ENCODE data around the gene CCDC24.

Gene CCDC24

DNA sequence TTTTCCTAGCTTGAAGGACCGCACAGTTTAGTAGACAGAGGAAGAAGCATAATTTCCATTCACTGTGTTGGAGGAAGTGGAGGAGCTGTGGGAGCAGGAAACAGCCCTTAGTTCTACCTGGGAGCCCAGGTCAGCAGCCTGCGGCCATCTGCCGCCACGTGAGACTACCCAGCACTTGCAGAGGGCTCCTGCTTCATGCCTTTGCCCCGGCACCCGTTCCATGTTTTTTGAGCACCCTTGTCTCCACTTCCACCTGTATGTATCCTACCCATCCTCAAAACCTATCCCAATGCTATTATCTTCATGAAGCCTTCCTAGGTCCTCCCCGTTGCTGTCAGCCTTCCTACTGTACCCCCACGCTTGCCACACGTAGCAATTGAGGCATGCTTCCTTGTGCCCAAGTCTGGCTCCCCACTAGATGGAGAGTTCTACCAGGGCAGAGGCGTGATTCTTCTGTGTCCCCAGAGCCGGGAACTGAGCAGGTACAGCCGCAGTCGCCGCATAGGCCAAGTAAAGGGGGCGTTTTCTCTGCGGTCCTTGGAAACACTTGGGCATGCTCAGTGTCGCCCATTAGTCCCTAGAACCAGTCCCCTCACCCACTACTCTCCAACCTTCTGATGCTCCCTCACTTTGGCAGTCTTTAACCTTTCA, 38.0 kb downstream of the CCDC24 start:
- DNase-seq, result no peak

DNA sequence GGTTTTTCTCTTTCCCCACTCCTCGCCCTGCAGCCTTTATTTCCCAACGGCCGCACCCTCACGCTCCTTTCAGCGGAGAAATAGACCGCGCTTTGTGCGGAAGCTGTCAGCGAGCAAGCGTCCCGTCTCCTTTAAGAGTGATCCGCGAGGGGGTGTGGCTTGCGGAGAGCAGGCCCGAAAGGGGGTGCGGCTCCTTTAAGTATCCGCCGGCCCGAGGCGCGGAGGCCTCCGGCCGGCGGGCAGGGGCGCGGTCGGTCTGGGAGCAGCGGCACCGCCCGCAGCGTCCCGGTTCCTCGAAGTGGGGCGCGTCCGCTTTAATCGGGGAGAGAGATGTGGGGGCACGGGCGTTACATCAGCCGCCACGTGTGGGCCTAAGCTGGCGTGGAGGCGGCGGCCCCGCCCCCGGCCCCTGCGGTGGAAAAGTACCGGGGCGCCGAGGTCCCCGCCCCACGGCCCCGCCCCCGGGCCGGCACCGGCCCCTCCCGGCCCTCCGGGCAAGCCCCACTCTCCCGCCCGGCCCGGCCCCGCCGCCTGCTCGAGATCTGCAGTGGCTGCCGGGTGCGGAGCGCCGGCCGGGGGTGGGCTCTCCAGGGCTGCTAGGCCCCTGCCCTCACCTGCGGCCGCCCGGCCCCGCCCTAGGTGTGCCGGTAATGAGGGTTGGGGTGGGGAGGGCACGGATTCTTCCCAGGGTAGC, 38.7 kb downstream of the CCDC24 start:
- DNase-seq, result peak; percentile 92

DNA sequence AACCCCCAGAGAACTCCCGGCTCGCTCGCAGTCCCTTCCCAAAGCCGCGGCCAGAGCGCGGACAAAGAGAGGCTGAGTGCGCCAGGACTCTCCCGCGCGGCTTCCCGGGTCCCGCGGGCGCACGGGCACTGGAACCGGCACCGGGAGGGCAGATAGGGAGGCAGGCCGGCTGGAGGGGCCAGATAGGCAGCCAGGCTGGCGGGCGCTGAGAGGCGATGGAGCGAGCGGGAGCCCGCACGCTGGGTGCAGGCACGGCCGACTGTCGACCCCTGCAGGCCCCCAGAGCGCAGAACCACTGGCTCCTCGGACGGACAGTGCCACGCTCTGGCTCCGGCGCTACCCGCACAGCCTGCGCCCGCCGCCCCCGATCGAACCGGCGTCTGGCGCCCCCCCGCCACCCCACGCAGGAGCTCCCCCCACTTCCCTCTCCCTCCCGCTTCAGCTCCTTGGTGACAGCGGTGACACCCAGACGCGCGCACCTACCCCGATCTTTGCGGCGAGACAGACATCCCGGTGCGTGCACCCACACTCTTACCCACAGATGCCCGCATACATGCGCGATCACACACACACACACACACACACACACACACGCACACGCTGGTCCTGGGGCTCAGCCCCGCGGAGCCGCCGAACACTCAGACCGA, 39.3 kb downstream of the CCDC24 start:
- DNase-seq, result peak; percentile 60

DNA sequence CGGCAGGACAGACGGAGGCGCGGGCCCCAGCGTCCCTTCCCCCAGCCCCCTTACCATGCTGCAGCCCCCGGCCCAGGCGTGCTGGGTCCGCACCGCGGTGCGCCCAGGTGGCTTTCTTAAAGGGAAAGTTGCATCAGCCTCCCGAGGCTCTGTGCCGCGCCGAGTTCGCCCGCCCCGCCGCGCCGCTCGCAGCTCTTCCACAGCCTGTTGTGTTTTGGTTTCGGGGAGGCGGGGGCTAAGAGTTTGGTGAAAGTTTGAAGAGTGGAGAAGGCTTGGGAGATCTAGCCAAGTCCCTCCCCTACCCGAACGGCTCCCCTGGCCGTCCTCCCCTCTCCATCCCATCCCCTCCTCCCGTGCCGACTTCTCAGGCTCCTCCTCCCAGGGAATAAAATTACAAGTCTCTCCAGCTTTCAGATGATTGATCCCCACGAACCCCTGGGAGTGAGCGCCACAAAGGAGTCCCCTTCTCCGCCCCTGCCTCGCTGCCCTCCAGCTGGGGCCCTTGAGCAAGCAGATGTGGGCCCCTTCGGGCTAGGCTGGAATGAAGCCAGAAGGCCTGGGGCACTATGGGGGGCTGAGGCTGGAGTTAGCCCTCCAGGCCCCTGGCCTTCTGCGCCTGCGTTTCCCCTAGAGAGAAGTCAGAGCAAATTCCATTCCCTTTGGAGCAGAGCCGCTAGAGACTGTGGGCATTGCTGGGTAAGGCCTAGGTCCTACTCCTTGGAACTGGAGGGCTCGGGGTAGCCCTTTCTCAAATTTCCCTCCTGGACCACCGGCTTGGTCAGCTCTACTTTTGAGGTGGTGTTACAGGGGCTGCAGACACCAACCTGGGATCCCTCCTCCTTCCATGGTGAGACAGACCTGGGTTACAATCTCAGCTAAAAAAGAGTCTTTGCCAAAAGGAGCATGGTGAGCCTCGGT, 40.1 kb downstream of the CCDC24 start, which contains the start of gene SLC6A9:
TSS of gene SLC6A9 (minus strand) at position 211 of the 918 bp plus-strand sequence. CDS start 7,185 bp downstream, outside the sequence.
- peak; percentile 65 for DNase-seq

DNA sequence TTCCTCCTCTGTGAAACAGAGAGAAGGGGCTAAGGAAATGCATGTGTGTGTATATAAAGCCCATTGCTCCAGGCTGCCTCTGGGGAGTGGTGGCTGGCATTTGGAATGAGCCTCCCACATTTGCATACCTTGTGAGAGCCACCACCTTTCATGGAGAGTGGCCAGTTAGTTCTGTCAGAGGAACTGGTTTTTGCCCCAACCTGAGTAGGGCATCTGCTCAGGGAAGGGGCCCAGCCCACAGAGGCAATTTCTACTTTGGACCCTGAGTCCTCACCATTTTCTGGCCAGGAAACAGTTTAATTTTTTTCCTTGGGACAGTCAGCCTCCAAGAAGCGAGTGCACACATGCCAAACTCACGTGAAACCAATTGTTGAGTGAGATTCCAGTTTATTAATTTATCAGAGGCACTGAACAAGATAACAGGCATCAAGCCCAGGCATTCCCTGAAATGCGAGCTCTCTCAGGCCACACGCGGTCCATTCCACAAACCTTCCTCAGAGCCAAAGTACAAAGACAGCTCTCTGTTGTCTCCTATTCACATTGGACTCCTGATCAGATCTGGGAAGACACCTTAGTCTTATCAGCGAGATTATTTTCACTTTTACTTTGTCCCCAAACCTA, 40.9 kb downstream of the CCDC24 start:
- no peak for DNase-seq

DNA sequence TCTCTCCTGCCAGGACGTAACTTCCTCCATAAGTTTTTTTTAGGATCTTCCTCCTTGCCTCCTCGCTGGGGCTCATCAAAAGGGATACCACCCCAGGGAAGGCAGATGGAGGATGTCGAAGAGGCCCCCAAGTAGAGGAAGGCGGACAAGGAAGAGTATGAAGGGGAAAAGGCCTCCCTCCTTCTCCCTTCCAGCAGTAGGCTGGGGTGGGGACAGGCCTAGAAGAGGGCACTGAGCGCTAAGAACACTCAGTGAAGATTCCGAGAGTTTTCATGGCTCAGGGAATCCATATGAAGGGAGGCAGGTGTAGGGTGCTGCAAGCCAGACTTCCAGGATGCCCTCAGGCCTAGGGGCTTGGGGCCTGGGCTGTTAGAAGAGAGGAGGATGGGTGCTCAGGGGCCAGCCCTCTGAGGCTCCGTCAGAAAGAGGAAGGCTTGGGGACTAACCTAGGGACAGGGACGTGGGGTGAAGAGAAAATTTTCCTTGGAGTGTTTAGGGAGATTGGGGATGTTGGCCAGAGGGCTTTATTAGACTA, 41.7 kb downstream of the CCDC24 start:
- no peak for DNase-seq

DNA sequence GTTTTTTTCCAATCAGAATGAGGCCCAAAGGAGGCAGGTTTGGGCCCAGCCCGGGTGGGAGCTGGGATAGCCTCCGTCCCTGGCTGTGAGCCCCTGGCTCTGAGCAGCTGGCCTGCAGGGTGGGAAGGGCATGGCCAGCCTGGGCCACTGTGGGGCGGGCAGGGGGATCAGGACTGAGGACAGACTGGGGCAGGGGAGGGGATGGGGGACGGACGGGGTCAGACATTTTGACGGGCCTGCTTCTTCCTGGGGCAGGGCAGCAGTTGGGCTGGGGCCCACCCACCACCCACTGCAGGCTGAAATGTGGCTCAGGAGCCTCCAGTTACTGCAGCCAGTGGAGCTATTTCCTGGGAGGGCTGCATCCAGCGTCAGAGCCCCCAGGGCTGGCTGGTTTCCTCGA, 42.4 kb downstream of the CCDC24 start:
- DNase-seq, result no peak

DNA sequence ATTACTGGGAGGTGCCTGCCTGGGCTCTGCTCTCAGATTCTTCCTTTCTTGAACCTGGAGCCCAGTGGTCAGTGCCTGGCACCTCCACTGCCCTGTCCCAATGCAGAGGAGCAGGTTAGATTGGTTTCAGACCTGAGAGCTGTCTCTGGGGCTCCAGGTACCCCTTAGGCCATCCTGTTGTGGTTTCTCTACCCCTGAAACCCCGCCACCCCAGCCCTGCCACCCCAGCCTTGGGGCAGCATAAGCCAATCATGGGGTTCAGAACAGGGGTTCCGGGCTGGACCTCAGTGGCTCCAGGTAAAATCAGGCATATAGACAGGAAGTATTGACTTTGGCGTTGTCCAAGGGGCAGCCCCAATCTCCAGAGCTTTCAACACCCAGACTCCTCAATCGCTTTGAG, 43.0 kb downstream of the CCDC24 start:
- no peak for DNase-seq

DNA sequence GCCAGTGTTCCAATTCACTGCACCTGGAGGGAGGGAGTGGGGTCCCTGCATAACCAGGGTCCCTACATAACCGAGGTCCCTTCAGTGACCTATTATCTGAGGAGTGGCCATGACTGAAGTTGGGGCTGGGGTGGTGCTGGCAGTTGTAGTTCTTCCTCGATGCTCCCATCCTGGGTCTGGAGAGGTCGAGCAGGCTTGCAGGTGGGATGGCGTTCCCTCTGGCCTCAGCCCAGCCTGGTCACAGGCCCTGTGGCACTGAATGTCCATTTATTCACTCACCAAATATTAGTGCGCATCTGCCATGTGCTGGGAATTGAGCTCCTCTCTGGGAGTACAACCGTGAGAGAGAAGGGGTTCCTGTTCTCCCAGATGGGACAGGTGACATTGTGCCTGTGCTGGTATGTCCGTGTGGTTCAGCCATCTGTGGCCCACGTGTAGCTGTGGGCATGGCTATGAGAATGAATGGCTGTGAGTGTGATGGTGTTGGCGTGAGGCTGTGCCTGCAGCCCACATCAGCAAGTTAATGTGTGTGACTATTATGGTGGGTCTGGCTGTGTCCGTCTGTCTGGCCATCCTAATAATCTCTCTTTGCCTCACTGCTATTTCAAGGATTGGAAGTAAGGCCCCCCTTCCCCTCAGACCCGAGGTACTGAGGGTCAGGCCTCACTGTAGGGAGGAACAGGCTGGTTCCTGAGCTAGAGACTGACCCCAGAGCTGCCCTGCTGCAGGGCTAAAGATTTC, 43.7 kb downstream of the CCDC24 start:
- DNase-seq, result no peak

DNA sequence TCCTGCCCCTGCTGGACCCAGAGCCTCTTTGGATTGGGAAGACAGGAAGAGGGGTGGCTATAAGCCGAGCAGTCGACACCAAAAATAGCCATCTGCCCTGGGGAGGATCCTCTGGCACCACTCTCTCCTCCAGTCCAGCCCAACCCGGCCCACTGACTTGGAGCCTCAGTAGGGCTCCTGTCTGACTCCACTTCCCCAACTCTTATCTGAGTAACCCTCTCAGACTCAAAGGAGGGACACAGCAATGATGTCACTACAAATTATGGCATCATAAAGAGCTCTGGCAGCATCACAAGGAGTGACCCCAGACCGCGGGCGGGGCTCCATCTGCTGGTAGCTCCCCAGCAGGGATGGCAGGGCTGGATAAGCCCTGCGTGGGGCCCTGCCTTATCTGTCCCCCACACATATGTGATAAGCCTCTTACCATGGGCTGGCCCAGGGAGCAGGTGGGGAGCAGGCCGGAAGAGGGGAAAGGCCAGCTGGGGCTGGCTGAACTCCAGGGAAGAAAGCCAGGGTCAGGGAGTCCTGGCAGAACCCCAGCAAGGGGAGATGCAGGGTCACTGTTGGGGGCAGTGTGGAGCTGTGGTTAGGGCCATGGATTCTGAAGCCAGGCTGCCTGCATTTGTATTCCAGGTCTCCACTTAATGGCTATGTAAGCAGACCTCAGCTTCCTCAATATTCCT, 44.5 kb downstream of the CCDC24 start:
- DNase-seq, result no peak

DNA sequence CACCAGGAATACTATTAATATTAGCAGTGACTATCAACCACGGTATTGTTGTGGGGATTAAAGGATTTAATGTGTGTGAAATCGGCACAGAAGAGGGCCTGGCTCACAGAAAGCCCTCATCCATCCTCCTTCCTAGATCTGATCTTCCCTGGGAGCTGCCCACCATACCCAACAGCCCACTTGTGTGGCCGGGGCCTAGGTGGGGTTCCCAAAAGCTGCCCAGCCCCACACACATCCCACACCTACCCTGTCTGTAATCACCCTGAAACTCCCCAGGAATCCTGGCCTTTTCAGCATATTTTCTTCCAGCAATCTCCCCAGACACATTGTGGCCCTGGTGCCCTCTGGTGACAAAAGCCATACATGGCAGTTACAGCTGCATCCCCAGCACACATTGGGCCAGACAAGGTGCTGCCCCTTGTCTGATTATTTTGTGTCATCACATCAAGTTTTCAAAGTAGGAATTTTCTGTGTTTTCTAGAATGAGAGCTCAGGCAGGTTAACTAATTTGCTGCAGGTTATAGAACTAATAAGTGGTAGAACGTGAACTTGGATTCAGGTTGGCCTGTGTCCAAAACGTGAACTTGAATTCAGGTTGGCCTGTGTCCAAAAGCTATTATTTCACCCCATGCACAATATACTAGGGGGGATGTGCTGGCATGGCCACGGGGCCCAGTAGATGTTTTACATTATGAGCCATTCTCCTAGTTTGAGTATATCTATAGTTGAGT, 45.2 kb downstream of the CCDC24 start:
- peak; percentile 78 for DNase-seq

DNA sequence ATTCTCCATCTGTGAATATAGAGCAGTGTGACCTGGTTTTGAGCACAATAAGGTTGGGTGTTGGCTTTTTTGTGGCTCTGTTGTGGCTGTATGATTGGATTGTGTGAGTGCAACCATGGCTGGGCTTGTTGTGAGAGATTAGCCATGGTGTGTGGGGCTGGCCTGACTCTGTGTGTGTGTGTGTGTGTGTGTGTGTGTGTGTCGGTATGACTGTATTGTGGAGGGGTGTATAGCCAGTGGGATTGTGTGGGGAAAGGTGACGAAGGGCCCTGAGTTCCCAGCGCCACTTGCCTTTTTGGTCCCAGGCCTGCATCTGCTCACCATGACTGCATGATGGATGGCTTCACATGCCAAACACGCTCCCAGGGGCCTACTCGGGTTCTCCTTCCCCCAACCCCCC, 45.8 kb downstream of the CCDC24 start:
- no peak for DNase-seq

DNA sequence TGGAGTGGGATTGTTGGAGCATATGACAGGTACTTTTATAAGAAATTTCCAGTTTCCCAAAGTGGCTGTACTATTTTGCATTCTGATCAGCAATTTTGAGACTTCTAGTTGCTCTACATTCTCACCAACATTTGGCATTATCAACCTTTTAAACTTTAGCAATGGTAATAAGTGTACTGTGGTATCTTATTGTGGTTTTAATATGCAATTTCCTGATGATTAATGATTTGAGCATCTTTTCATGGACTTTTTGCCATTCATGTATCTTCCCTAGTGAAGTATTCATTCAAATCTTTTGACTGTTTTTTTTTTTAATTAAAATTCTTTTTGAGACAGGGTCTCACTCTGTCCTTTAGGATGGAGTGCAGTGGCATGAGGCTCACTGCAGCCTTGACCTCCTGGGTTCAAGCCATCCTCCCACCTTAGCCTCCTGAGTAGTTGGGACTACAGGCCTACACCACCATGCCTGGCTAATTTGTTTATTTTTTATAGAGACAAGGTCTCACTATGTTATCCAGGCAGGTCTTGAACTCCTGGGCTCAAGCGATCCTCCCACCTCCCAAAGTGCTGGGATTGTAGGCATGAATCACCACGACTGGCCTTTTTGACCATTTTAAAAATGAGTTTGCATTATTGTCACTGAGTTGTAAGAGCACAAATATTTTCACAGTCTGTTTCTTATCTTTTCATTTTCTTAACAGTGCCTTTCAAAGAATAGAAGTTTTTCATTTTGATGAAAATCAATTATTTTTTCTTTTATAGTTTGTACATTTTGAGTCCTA, 47.7 kb downstream of the CCDC24 start:
- no peak for DNase-seq

DNA sequence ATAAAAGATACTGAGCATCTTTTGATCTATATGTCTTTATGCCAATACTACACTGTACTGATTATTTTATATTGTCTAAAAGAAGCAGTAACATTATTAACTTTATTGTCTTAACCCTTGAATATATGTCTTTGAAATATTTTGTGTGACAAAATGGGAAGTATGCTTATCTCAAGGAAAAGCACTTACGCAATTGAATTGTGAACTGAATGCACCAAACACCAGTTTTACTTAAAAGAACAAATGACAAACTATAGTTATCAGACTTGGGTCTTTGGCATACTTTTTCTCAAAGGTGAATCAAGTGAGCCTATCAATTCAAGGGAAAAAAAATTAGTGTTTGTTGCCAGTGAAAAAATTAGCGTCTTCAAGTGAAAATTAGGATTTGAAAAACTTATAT, 49.0 kb downstream of the CCDC24 start:
- DNase-seq, result no peak

DNA sequence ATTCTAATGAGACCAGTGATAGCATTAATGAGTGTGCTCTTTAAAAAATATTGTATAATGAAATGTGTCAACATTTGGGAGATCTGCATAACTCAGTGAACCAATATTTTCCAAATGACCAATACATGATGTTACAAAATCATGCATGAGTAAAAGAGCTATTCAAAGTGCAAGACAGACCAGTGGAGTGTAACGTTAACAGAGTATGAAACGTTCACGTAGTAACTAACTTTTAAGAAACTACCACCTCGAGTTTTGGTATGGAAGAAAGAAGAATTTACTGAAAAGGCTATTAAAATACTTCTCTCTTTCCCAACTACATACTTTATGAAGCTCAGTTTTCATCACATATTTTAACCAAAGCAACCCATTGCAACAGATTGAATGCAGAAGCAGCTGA, 49.4 kb downstream of the CCDC24 start:
- DNase-seq, result no peak

DNA sequence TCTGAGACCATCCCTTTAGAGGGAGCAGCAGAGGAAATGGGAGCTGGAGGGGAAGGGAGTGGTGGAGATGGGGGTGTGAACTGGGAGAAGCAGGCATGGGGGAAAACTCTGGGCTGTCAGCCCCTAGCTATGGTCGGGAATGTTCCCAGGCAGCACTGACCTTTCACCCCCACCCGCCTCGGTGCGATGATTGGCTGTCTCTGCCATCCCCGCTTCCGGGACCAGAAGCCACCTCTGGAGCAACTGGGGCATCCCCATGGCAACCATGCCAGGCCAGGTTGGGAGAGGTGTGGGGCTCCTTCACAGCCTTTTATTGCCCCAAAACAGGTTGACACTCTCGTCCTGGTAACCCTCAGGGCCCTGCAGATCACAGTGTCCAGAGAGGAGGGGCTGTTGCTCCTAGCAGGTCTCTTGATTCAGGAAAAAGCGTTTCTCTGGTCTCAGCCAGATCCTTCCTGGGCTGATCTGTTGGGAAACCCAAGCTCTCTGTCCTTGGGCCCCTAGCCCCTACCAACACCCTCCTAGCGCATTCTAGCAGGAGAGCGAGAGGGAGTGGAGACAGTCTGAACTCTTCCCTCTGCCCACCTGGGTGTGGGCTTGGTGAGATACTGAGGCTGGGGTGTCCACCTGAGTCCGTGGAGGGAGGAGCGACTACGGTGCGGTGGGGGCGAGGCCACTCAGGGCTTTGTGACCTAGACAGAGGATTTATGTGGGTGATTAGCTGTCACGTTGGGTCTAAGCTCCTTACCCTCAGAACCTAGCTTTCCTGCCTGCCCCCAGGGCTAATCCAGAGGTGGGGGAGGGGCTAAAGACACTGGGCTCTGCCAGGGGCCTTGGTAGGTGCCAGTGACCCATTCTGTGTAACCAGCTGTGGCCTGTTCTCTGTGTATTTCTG, 52.0 kb downstream of the CCDC24 start:
- no peak for DNase-seq

DNA sequence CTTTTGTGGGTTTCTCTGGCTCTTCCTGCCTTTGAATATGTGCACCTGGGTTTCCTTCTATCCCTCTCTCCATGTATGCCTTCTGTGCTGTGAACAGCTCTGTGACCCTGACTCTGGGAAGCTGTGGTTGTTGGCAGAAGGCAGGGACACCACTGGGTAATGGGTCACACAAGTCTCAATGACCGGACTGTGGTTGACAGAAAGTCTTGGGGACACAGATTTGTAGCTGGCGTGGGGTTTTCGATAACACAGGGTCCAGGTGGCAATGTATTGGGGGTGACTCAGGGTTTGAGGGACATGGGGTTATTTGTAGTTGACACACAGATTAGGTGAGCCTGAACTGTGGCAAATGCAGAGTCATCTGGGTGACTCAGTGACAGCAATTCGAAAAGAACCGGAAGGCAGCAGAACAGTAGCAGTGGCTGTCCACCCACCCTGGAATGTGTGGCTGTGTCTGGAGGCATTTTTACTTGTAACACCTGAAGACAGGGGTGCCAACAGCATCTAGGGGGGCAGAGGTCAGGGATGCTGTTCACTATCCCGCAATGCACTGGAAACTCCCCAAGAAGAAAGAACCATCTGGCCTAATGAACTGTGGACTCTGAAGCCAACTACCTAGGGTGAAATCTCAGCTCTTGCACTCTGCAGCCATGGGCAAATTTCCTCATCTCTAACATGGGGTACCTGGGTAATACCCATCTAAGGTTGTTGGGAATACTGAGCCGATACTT, 52.8 kb downstream of the CCDC24 start:
- no peak for DNase-seq

DNA sequence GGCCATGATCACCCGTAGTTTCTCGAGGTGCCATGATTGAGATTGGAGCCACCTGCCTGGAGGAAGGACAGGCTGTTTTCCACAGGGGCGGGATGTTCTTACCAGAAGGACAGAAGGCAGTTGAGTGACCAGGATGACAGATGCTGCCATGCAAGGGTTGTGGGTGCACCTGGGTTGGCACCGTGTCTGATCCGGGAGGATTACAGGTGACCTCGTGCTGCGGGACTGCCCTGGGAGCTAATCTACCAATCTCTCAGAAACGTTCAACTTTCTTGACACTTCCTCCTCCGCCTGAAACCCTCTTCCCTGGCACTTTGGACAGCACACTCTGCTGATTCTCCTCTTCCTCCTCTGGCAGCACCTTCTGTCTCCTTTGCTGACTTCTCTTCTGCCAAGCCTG, 53.7 kb downstream of the CCDC24 start:
- no peak for DNase-seq
